GM18861 (cell line): ENCODE measurements around the gene TP53I11.

Experiments used
- ATAC-seq: cut with Tn5 transposase; IDR thresholded peaks from one replicate; pipeline ENCODE4 v1.9.1; 2021; ENCODE audit not compliant: unreplicated experiment

The TP53I11 gene

DNA sequence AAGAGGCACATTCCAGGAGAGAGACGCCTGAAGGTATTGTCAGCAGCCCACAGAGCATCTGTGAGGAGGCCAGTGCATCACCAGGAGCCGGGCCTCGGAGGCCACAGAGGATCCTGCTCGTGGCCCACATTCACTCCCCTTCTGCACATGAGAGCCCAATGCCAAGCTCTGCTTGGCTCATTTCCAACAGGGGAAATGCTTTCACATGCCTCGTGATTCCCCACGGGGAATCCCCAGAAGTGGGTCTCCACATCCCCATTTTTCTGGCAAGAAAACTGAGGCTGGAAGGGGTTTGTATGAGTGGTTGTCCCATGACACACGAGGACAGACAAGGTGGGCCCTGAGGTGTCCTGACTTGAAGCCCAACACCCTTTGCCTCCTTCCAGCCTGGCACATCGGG is 34.4 kb downstream of the TP53I11 start:
- no peak for ATAC-seq

GRCh38 chr11:44915621-44916020 is 35.1 kb downstream of the TP53I11 start:
- no peak for ATAC-seq

DNA sequence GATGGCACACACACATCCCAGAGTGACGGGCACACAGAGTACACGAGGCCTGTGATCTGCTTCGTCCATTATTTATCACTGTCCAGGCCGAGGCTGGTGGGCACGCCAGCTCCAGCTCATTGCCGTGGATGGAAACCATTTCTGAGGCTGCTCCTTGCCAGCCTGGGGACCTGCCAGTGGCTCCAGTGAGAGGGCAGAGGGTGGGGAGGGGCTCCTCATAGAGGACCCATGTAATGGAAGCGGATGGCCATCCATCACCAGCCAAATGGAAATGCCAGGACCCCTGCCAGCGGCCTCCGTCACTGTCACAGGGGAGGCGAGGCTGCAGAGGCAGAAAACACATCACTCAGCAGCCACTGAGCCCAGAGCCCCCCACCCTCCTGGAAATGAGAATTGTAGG is 35.7 kb downstream of the TP53I11 start:
- no peak for ATAC-seq

DNA sequence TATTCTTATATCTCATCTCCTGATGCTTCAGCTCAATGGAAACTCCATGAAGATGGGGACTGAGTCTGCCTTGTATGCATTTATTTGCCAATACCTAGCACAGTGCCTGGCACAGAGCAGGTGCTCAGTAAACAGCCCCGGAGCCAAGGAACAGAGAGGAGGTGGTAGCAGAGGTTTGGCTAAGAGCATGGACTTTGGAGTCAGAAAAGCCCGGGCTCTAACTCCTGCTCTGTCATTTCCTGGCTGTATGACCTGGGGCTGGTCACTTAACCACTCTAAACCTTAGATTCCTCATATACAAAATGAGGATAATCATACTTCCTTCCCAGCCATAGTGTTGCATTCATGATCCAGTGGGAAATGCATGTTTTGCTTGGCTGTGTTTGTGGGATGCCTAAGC is 36.6 kb downstream of the TP53I11 start:
- ATAC-seq = no peak

GRCh38 chr11:44913502-44913901 is 37.2 kb downstream of the TP53I11 start:
- ATAC-seq = no peak

GRCh38 chr11:44912270-44912987 is 38.3 kb downstream of the TP53I11 start:
- no peak for ATAC-seq

- no peak for ATAC-seq
Observed at GRCh38 chr11:44911029-44911814, 39.5 kb downstream of the TP53I11 start.

DNA sequence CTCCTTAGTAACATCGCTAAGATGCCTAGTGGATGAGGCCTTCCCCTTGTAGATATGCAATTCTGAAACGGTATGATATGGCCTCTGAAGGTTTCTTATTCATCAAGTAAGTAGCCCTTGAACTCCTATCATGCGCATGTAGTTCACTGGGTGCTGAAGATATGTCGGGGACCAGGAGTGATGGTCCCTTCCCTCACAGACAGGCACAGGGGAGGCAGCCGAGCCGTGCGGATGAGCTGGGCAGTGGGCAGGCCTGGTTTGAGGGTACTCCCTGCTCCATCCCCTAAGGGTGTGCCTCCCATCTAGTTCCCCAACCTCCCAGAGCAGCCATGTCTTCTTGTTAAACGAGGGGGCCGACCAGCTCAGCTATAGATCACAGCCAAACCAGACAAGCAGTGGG is 40.1 kb downstream of the TP53I11 start:
- no peak for ATAC-seq

DNA sequence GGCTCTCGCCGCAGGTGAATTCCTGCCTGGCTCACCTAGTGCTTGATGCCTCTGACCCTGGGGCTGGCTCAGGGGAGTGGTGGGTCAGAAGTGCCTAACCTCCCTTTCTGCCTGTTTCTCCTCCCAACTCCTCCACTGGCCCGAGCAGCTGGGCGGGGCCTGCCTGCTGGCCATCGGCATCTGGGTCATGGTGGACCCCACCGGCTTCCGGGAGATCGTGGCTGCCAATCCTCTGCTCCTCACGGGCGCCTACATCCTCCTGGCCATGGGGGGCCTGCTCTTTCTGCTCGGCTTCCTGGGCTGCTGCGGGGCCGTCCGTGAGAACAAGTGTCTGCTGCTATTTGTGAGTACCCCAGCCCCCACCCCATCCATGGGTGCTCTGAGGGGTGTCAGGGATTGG is 41.1 kb downstream of the TP53I11 start:
- no peak for ATAC-seq

DNA sequence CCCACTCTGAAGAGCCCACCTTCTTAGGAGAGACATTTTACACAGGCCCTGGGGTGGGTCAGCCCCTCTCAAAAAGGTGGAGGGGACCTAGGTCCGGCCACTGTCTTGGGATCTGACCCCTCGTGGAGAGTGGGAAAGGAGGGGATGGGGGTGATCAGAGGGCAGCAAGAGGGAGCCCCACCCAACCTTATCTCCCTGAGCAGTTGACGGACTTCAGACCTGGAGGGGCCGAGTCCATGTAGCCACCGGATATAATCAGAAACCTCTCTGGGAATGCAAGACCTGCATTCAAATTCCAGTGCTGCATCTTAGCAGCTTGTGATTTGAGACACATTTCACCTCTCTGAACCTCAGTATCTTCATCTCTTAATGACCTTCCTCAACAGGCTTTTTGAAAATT is 44.0 kb downstream of the TP53I11 start:
- no peak for ATAC-seq

DNA sequence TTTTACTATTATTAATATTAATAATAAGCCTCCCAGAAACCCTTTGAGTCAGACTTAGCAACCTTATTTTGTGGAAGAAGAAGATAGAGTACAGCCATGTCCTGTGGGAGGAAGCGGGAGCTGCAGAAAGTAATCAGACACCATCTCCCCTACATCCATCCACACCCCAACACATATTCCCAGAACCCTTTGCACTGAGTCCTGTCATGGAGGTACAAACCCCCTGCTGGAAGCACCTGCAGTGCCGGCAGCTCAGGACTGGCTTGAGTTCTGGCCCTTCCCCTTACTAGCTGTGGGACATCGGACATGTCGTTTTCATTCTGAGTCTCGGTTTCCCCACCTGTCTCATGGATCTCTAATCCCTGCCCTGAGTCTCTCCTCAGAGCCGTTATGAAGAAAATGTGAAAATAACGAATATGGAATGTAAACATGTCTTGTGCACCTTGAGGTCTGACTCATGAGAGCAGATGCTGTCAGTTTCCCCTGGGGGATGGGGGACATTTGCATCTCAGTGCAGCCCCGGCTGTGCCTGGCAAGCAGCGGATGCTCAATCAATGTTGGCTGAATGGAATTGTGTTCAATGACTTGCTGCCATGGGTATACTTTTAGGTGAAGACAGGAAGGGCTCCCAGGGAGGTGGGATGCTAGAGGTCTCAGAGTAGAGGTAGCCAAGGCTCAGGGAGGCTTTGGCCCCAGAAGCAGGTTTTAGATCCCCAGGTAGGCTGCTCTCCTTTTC is 45.4 kb downstream of the TP53I11 start:
- ATAC-seq = no peak

- ATAC-seq = no peak
Observed at GRCh38 chr11:44904261-44905020, 46.2 kb downstream of the TP53I11 start.

DNA sequence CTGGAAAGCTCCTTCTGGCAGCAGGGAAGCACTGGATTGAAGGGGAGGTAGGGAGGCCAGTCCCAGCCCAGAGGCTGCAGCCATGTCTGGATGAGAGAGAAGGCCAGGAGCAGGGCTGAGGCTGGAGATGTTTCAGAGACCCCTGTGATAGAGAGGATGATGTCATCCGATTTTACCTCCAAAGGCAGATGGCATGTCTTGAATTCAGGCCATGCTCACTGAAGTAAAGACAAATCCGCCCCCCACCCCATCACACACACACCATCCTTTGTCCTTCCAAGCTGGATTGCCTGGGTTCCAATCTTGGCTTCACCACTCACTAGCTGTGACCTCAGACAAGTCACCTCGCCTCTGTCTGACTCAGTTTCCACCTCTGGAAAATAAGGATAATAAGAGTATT is 47.2 kb downstream of the TP53I11 start:
- no peak for ATAC-seq

DNA sequence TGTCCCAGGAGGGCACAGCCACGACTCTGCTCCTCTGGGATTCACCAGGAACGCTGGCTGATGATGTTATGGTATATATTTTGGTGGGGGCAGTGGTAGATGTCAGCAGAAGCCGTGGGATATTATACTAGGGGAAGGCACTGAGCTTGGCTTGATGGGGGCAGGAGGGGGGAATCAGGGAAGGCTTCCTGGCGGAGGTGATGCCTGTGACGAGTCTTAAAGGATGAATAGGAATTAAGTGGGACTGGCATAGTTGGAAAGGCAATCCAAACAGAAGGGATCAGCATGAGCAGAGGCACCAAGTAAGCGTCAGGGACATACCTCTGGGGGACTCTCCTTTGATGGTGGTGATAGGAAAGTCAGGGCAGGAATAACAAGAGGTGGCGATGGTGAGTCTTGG is 47.6 kb downstream of the TP53I11 start:
- no peak for ATAC-seq

- ATAC-seq = no peak
Observed at GRCh38 chr11:44901786-44902185, 48.9 kb downstream of the TP53I11 start.

- no peak for ATAC-seq
Observed at GRCh38 chr11:44901120-44901633, 49.5 kb downstream of the TP53I11 start.

DNA sequence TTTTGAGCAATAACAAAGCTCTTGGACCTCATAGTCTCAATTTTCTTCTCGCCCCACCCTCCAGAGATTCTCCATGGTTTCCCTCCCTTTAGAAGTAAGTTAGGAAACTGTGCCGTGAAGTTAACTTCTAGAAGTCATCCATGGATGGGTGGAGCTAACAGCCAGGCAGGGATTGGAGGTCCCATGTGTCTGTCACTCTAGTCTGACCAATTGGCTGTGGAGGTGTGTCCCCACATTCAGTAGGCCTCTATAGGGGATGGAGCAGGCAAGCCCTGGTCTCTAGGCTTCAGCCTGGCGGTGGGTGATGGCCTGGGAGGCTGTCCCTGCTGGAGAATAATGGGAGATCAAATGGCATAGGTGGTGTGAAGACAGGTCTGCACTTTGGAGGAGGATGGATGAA is 50.7 kb downstream of the TP53I11 start:
- ATAC-seq = no peak

DNA sequence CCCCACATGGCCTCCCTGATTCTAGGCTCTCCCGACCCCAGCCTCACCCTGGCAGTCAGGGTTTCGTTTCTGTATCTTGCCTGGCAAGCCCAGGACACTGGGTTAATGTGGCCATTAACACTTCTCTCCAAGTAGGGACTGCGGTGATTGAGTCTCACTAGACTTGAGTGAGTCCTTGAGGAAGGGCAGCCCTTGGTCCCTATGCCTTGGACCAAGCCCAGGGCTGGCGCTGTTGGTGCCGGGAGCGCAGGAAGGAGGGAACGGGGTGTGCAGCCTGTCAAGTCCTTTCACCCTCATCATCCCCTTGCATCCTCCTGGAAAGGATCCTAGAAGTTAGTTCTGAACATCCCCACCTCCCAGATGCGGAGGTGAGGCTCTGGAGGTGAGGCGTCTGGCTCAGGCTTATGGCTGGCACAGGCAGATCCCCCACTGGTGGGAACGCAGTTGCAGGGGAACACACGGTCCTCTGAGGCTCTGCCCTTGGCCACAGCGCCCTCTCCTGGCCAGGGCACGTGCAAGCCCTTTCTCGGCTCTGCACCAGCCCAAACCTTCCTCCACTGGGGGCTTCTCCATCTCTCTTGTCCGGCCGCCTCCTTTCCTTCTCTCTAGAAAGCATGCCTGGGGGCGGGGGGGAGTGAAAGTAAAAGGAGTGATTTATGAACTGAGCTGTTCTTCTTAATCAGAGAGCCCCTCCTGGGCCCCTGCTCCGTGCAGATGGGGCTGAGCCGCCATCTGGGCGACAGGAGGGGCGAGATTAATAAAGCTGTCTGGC is 56.7 kb downstream of the TP53I11 start:
- no peak for ATAC-seq

GRCh38 chr11:44893308-44893822 is 57.3 kb downstream of the TP53I11 start:
- no peak for ATAC-seq

GRCh38 chr11:44892843-44893242 is 57.8 kb downstream of the TP53I11 start:
- no peak for ATAC-seq
